ENCODE data around the gene PARVG. TPM values are rescaled to one million over a fixed set of nuclear protein-coding genes. Genes with fewer than 3 reads are reported as not detected.

PARVG gene
- total RNA-seq, 4 donors from 2014 or later = 18.4 to 304 (median 33.8) TPM

DNA sequence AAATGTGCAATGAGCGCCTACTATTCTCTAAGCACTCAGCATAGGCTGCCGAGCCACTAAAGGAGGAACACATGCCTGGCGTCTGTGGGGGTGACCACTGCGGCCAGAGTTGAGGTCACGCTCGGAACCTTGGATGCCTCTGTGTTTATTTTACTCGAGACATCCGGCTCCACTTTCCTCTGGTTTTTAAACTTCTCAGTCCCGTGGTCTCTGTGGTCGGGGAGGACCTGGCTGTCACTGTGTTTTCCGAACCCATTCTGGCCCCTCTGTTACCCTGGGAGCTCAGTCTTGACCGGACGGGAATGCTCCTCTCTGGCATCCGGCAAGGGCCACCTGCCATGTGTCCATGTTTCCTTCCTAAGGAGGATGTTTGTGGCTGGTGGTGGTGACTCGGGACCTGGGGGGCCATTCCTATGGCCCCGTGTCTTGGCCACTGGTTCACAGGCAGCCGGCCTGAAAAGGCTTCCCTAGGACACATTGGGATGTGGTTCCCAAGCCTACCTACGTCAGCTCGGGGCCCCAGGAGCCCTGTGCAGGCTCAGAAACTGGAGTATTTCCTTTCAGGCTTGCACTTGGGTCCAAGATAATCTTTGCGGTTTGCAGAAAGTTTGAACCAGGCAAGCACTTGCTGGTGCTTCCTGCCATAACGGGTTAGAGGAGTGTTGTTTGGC lies 46.7 kb upstream of the PARVG start:
- peaks cover 0 to 7% (median 0%) of the 10 kb centered on the region in 4 donors for H3K9me3 ChIP-seq
- TF ChIP-seq, protein P1, sequence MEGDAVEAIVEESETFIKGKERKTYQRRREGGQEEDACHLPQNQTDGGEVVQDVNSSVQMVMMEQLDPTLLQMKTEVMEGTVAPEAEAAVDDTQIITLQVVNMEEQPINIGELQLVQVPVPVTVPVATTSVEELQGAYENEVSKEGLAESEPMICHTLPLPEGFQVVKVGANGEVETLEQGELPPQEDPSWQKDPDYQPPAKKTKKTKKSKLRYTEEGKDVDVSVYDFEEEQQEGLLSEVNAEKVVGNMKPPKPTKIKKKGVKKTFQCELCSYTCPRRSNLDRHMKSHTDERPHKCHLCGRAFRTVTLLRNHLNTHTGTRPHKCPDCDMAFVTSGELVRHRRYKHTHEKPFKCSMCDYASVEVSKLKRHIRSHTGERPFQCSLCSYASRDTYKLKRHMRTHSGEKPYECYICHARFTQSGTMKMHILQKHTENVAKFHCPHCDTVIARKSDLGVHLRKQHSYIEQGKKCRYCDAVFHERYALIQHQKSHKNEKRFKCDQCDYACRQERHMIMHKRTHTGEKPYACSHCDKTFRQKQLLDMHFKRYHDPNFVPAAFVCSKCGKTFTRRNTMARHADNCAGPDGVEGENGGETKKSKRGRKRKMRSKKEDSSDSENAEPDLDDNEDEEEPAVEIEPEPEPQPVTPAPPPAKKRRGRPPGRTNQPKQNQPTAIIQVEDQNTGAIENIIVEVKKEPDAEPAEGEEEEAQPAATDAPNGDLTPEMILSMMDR (IDR thresholded peaks at IDR 0.05) = no peak
- DNase-seq = no peak
- no peaks in the 10 kb centered on the region for H3K27me3 ChIP-seq
- H3K27ac ChIP-seq = peak overlapping the region in 1 of 4 donors; percentile 42
- H3K4me1 ChIP-seq = no peaks in the 10 kb centered on the region
- peaks cover 0 to 21% (median 0%) of the 10 kb centered on the region in 3 donors for H3K36me3 ChIP-seq
- no peak overlapping the region for H3K4me3 ChIP-seq

DNA sequence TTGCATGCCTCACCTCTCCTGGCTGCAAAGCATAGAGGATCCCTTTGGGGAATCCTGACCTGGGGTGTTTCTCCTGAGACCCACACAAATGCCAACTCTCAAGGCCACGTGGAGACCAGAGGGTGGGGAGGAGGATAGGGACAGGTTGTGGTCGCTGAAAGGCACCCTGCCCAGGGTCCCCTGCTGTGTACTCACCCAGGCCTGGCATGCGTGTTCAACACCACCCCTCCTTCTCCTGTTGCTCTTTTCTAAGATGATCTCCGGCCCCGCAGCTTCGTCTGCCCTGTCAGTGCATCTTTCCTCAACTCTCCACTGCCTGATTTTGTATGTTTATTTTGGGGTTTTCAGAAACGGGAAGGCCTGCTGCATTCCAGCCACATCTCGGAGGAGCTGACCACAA lies 44.6 kb upstream of the PARVG start:
- Histone ChIP-seq H3K27me3 (no peaks in the 10 kb centered on the region), H3K27ac (no peak overlapping the region), H3K4me3 (no peak overlapping the region), H3K4me1 (no peaks in the 10 kb centered on the region), H3K9me3 (peaks cover 0 to 7% (median 0%) of the 10 kb centered on the region in 4 donors), H3K36me3 (peaks cover 0 to 21% (median 0%) of the 10 kb centered on the region in 3 donors)
- TF ChIP-seq, protein P1 (IDR thresholded peaks at IDR 0.05) = no peak
- no peak for TF ChIP-seq POLR2A (IDR thresholded peaks at IDR 0.05)
- DNase-seq = peak in 1 of 3 donors; percentile 34

DNA sequence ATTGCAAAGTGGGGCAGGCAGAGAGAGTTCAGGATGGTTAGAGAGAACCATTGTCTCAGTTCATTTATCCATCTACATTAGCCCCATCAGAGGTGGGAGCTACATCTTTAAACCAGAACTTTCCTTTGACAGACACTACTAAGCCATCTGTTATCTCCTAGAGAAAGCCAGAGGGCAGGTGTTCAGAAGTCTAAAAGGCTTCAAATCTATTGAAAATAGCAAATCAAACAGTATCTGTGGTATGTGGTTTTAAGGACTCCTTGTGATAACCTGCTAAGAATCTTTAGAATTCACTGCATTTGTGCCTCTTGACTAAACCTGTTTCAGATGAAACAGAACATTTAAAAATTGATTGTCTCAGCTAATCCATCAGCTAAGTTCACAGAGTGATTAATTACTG lies 43.9 kb upstream of the PARVG start:
- H3K4me3 ChIP-seq = no peak overlapping the region
- no peak overlapping the region for H3K27ac ChIP-seq
- H3K36me3 ChIP-seq = peaks cover 0 to 21% (median 0%) of the 10 kb centered on the region in 3 donors
- TF ChIP-seq, protein P1 (IDR thresholded peaks at IDR 0.05) = no peak
- TF ChIP-seq POLR2A (IDR thresholded peaks at IDR 0.05) = no peak
- no peaks in the 10 kb centered on the region for H3K27me3 ChIP-seq
- H3K9me3 ChIP-seq = peaks cover 0 to 7% (median 0%) of the 10 kb centered on the region in 4 donors
- DNase-seq = no peak
- H3K4me1 ChIP-seq = no peaks in the 10 kb centered on the region

DNA sequence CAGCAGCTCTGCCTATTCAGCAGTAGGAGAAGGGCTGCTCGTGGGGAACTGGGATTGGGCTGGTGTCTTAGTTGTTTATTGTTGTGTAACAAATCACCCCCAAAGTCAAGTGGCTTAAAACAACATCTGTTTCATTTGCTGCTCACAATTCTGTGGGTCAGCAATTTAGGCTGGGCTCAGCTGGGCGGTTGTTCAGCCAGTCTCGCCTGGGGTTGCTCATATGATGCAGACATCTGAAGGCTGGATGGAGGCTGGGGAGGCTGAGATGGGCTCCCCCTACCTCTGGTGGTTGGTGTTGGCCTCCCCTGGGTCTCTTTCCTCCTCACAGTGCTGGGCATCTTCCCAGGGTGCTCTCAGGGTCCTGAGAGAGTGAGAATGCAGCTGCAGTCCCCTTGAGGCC lies 43.3 kb upstream of the PARVG start:
- Histone ChIP-seq H3K27me3 (no peaks in the 10 kb centered on the region), H3K27ac (no peak overlapping the region), H3K36me3 (peaks cover 0 to 21% (median 0%) of the 10 kb centered on the region in 3 donors), H3K9me3 (peaks cover 0 to 7% (median 0%) of the 10 kb centered on the region in 4 donors), H3K4me3 (no peak overlapping the region), H3K4me1 (no peaks in the 10 kb centered on the region)
- TF ChIP-seq, protein P1 (IDR thresholded peaks at IDR 0.05) = no peak
- no peak for TF ChIP-seq POLR2A (IDR thresholded peaks at IDR 0.05)
- peak in 1 of 3 donors; percentile 13 for DNase-seq

DNA sequence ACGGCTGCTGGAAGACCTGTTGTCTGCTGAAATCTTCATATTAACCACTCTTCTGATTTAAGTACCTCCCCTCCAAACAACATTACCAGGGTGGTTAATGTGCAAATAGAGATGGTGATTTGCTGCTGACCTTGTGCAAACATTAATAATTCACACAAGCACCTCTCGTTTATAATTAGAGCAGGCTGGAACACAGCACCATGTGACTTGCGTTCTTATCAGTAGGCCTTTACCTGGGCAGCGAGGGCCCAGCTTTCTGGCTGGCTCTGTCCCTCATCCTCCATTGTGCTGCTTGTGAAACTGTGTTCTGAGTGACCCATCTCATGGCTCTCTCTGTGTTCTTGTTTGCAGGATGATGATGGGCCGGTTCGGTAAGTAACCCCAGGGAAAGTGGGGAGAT lies 41.0 kb upstream of the PARVG start:
- DNase-seq = no peak
- H3K4me1 ChIP-seq = no peaks in the 10 kb centered on the region
- H3K4me3 ChIP-seq = no peak overlapping the region
- peaks cover 0 to 7% (median 0%) of the 10 kb centered on the region in 4 donors for H3K9me3 ChIP-seq
- H3K27me3 ChIP-seq = no peaks in the 10 kb centered on the region
- TF ChIP-seq POLR2A (IDR thresholded peaks at IDR 0.05) = no peak
- TF ChIP-seq, protein P1 (IDR thresholded peaks at IDR 0.05) = no peak
- peaks cover 0 to 21% (median 0%) of the 10 kb centered on the region in 3 donors for H3K36me3 ChIP-seq
- H3K27ac ChIP-seq = no peak overlapping the region
